Measurements from ENCODE around the gene TP63.
"Not testable (repeated sequence)": the region's sequence is repeated elsewhere in the genome, so short reads cannot be mapped to it uniquely, and the experiment has no call there.

The TP63 gene

GRCh38 chr3:189728915-189729314, 97.7 kb downstream of the TP63 start:
- no peak for DNase-seq

- DNase-seq = no peak
Observed at GRCh38 chr3:189734061-189734460, 102.9 kb downstream of the TP63 start.

- no peak for DNase-seq
Observed at GRCh38 chr3:189735913-189736312, 104.7 kb downstream of the TP63 start.

GRCh38 chr3:189737071-189737470, 105.9 kb downstream of the TP63 start:
- DNase-seq = no peak

GRCh38 chr3:189737619-189738018, 106.4 kb downstream of the TP63 start:
- no peak for DNase-seq

GRCh38 chr3:189739378-189739777, 108.2 kb downstream of the TP63 start:
- DNase-seq = no peak

- no peak for DNase-seq
Observed at GRCh38 chr3:189740156-189740555, 109.0 kb downstream of the TP63 start.

GRCh38 chr3:189744235-189744634, 113.0 kb downstream of the TP63 start:
- DNase-seq = no peak

- DNase-seq = no peak
Observed at GRCh38 chr3:189745622-189746021, 114.4 kb downstream of the TP63 start.

- no peak for DNase-seq
Observed at GRCh38 chr3:189748046-189748445, 116.9 kb downstream of the TP63 start.

GRCh38 chr3:189750972-189751371, 119.8 kb downstream of the TP63 start:
- not testable (repeated sequence) for DNase-seq

GRCh38 chr3:189754356-189754755, 123.2 kb downstream of the TP63 start:
- DNase-seq = no peak

GRCh38 chr3:189756582-189757078, 125.4 kb downstream of the TP63 start:
- no peak for DNase-seq

- DNase-seq = no peak
Observed at GRCh38 chr3:189758186-189758585, 127.0 kb downstream of the TP63 start.

- DNase-seq = no peak
Observed at GRCh38 chr3:189766416-189766815, 135.2 kb downstream of the TP63 start.

GRCh38 chr3:189771842-189772450, 140.8 kb downstream of the TP63 start:
- no peak for DNase-seq

- DNase-seq = no peak
Observed at GRCh38 chr3:189772584-189772983, 141.4 kb downstream of the TP63 start.

GRCh38 chr3:189773056-189773455, 141.9 kb downstream of the TP63 start:
- no peak for DNase-seq

GRCh38 chr3:189776149-189776824, 145.1 kb downstream of the TP63 start:
- no peak for DNase-seq

- DNase-seq = no peak
Observed at GRCh38 chr3:189778340-189778950, 147.3 kb downstream of the TP63 start.

- no peak for DNase-seq
Observed at GRCh38 chr3:189779166-189779565, 148.0 kb downstream of the TP63 start.

- no peak for DNase-seq
Observed at GRCh38 chr3:189780546-189781270, 149.5 kb downstream of the TP63 start.

- DNase-seq = no peak
Observed at GRCh38 chr3:189781415-189781814, 150.2 kb downstream of the TP63 start.
